ENCODE data around the gene TNFAIP3.

TNFAIP3 gene

GRCh38 chr6:137919837-137920730 is 53.0 kb downstream of the TNFAIP3 start:
- TF ChIP-seq CTCF (IDR thresholded peaks at IDR 0.05; ENCODE audit: extremely low read depth, insufficient read depth, missing control alignments): no peak
- in situ Hi-C loops (cut with MboI; ENCODE audit: low pct_unique_long_range_greater_than_20kb, low sequenced_read_pairs, unreplicated experiment): no loop called here
- DNase-seq (ENCODE audit: low spot score): no peak

DNA sequence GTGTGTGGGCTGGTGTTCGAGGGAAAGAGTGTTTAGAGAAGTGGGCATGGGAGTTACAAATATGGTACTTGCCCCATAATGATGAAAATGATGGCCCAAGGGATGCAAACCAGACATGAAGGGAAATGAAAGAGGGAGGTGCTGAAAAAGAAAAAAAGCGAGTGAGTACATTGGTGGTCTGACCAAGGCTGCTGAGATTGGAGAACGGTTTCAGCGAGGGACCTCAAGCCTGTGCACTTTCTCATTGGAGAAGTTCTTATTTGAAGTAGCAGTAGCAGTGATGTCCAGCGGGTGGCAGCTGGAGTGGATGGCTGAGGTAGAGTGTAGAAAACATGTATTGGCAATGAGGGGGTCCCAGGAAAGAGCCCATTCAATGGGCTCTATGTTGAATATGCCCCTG is 54.8 kb downstream of the TNFAIP3 start:
- no peak for DNase-seq (ENCODE audit: low spot score)
- in situ Hi-C loops (cut with MboI; ENCODE audit: low pct_unique_long_range_greater_than_20kb, low sequenced_read_pairs, unreplicated experiment): no loop called here
- peak; percentile 42 for TF ChIP-seq CTCF (IDR thresholded peaks at IDR 0.05; ENCODE audit: extremely low read depth, insufficient read depth, missing control alignments)

DNA sequence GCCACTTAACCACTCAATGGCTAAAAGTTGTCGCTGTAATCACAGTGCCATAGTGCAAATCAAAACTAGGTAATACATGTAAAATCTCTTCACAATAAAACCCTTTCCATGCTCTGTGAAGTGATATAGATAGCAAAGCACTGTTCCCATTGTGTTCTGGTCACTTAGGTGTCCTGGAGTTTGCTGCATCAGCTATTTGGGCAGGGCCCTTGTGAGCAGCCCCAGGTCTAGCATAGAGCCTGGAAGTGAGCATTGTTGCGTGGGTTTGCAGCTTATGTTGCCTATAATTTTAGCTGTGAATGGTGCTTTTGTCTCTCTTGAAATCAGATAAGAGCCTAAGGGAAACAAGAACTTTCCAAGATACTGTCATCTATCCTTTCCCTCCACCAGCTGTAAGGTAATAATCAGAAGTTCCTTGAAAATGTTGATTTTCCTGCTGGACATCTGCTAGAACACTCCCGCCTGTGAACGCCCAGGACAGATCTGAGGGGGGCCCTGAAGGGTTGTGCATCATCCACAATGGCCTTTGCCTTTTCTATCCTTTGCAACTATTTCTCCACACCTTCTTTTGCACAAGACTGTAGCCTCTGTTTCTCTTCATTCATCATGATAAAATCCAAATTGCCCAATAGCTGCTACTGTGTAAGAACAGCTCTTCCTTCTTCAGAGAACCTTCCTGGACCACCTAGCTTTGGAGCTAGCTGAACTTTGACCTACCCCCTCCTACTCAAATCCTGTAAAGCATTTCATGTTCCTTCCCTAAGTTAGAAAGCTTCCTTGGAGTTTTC is 57.0 kb downstream of the TNFAIP3 start:
- in situ Hi-C loops (cut with MboI; ENCODE audit: low pct_unique_long_range_greater_than_20kb, low sequenced_read_pairs, unreplicated experiment): no loop called here
- no peak for DNase-seq (ENCODE audit: low spot score)
- TF ChIP-seq CTCF (IDR thresholded peaks at IDR 0.05; ENCODE audit: extremely low read depth, insufficient read depth, missing control alignments): no peak

DNA sequence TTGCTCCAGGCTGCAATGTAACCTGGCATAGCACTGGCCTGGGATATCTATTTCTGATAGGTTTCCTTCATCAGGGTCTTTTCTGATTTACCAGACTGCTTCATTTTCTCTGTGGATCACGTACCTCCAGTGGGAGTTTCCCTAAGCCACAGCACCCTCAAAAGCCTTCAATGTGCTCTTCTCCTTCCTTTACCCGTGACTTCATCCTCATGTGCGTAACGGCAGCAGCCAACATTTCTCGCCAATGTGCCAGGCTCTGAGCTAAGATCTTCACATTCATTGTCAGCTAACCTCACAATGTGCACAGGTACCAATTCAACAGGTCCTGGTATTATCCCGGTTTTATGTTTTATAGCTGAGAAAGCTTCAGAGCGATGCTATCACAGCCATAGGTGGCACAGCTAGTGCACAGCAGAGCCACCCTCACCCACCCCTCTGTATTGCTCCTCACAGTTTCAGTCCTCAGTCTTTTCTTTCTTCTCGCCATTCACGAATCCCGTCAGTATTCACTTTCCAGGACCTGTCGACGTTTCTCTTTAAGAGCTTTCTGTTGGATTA is 58.2 kb downstream of the TNFAIP3 start:
- TF ChIP-seq CTCF (IDR thresholded peaks at IDR 0.05; ENCODE audit: extremely low read depth, insufficient read depth, missing control alignments): no peak
- in situ Hi-C loops (cut with MboI; ENCODE audit: low pct_unique_long_range_greater_than_20kb, low sequenced_read_pairs, unreplicated experiment): no loop called here
- no peak for DNase-seq (ENCODE audit: low spot score)

DNA sequence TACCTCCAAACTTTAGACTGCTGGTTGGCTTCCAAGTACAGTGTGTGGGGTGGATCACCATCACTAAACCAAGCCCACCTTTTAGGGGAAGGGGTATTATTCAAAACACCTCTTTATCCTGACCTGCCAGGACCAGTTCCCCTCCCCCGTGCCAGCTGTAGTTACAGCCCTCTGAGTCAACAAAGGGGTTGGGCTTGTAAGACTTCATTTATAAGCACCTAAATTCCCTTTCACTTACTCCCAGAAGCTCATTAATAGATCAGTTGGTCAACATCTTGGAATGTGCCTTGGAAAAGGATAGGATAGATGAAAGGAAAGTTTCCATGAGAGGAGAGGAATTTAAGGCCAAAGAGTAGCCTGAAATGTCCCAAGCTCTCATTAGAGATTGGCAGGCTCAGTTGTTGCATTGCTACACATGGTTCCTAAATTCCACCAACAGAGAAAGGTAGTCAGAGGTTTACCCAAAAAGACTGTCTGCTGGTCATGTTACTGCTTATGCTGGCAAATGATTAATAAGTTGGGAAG is 59.2 kb downstream of the TNFAIP3 start:
- in situ Hi-C loops (cut with MboI; ENCODE audit: low pct_unique_long_range_greater_than_20kb, low sequenced_read_pairs, unreplicated experiment): no loop called here
- TF ChIP-seq CTCF (IDR thresholded peaks at IDR 0.05; ENCODE audit: extremely low read depth, insufficient read depth, missing control alignments): no peak
- no peak for DNase-seq (ENCODE audit: low spot score)

GRCh38 chr6:137926985-137927384 is 59.9 kb downstream of the TNFAIP3 start:
- in situ Hi-C loops (cut with MboI; ENCODE audit: low pct_unique_long_range_greater_than_20kb, low sequenced_read_pairs, unreplicated experiment): no loop called here
- no peak for DNase-seq (ENCODE audit: low spot score)
- TF ChIP-seq CTCF (IDR thresholded peaks at IDR 0.05; ENCODE audit: extremely low read depth, insufficient read depth, missing control alignments): no peak
